ENCODE data around the gene PAK1IP1.
"Not testable (repeated sequence)": the region's sequence is repeated elsewhere in the genome, so short reads cannot be mapped to it uniquely, and the experiment has no call there.

Gene PAK1IP1, protein sequence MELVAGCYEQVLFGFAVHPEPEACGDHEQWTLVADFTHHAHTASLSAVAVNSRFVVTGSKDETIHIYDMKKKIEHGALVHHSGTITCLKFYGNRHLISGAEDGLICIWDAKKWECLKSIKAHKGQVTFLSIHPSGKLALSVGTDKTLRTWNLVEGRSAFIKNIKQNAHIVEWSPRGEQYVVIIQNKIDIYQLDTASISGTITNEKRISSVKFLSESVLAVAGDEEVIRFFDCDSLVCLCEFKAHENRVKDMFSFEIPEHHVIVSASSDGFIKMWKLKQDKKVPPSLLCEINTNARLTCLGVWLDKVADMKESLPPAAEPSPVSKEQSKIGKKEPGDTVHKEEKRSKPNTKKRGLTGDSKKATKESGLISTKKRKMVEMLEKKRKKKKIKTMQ

DNA sequence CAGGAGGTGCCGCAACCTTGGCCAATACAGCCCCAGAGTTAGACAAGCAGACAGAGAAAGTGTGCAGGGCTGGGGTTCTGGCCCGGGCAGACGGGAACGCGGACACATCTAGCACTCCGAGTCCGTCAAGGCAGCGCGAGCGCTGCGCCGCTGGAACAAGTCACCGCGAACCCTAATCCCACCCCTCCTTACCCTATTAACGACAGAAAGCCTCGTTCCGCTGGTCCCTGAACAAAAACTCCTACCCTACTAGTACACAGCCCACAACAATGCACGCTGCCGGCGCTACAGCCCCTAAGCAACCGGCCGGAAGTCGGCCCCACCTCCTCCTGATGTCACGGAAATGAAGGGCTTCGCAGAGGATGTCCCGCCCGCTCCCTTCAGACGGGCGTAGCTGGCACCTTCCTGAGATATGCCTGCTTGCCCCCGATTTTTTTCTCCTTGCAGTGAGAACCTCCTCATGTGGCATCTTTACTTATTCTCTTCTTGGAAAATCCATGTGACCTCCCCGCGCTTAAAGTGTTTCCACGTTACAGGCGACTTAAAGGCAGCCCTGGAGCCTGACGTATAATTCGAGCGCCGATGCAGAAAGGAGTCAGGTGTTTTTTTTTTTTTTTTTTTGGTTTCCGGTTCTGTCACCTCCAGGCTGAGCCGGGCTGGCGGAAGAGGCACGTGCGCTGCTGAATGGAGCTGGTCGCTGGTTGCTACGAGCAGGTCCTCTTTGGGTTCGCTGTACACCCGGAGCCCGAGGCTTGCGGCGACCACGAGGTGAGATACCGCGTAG is at the start of gene PAK1IP1, which contains the start of gene C6orf52:
Gene PAK1IP1, plus strand, starts transcription at position 671 of the 784 bp plus-strand sequence. Its CDS starts 14 bp downstream, at position 685.
Gene C6orf52, minus strand, starts transcription at position 315 of the 784 bp plus-strand sequence. CDS start 7,066 bp downstream, outside the sequence.
- DNase-seq: peak; percentile 86 to 91

DNA sequence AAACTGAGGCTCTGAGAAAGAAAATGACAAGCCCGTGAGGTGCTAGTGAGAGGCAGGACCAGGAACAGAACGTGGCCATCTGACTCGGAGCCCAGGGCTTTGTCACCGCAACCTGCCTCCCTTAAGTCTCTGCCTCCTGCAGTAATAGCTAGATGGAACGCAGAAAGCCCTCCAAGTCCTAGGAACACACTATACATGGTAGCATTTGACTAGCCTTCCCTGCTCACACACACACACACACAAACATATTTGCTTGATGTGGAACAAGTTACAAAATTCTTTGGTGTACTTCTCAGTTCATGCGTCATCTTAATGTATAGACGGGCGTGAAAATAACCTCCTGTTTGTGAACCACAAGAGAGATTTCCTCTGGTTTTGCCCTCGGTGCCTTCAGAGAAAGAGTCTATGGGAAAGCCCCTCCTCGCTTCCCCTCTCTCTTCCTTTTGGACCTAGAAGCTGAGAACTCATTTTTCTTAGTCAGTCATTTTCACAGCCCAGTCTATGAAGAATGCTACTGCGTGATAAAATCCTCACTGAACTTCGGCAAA is 39.2 kb upstream of the PAK1IP1 start:
- DNase-seq: no peak

DNA sequence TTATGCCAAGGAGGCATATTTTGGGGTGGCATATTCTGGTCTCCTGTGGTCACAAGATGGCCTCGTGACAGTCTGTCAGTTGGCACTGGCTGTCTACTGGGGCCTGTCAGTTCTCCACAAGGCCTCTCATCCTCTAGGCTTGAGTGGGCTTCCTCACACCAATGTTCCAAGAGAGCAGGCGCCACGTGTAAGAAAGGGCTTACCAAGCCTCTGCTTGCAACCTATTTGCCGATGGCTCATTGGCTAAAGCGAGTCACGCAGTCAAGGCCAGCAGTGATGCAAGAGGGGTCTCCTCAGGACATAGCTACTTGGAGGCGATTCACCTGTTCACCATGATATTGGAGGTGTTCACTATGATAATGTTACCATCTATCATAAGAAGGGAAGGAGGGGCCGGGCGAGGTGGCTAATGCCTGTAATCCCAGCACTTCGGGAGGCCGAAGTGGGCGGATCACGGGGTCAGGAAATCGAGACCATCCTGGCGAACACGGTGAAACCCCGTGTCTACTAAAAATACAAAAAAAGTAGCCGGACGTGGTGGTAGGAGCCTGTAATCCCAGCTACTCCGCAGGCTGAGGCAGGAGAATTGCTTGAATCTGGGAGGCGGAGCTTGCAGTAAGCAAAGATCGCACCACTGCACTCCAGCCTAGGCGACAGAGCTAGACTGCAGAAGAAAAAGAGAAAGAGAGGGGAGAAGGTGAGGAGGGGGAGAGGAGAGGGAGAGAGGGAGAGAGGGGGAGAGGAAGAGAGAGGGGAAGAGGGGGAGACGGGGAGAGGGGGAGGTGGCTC is 35.7 kb upstream of the PAK1IP1 start:
- no peak for DNase-seq

DNA sequence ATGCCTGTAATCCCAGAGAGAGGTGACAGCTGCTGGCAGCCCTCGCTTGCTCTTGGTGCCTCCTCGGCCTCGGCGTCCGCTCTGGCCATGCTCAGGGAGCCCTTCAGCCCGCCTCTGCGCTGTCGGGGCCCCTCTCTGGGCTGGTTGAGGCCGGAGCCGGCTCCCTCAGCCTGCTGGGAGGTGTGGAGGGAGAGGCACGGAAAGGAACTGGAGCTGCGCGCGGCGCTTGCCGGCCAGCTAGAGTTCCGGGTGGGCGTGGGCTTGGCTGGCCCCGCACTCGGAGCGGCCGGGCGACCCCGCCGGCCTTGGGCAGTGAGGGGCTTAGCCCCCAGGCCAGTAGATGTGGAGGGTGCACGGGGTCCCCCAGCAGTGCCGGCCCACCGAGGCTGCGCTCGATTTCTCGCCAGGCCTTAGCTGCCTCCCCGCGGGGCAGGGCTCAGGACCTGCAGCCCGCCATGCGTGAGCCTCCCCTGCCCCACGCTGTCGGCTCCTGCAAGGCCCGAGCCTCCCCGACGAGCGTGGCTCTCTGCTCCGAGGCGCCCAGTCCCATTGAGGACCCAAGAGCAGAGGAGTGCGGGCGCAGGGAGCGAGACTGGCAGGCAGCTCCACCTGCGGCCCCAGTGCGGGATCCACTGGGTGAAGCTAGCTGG is 34.9 kb upstream of the PAK1IP1 start:
- no peak for DNase-seq

DNA sequence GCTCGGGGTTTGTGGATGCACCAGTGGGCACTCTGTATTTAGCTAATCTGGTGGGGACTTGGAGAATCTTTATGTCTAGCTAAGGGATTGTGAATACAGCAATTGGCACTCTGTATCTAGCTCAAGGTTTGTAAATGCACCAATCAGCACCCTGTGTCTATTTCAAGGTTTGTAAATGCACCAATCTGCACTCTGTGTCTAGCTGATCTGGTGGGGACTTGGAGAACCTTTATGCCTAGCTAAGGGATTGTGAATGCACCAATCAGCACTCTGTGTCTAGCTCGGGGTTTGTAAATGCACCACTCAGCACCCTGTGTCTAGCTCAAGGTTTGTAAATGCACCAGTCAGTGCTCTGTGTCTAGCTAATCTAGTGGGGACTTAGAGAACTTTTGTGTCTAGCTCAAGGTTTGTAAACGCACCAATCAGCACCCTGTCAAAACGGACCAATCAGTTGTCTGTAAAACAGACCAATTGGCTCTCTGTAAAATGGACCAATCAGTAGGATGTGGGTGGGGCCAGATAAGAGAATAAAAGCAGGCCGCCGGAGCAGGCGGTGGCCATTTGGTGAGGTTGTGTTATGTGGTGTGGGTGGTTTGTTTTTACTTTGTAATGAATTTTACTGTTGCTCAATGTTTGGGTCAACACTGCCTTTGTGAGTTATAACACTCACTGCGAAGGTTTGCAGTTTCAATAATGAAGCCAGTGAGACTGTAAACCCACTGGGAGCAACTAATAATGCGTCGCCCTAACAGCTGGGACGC is 34.2 kb upstream of the PAK1IP1 start:
- DNase-seq: not testable (repeated sequence)

DNA sequence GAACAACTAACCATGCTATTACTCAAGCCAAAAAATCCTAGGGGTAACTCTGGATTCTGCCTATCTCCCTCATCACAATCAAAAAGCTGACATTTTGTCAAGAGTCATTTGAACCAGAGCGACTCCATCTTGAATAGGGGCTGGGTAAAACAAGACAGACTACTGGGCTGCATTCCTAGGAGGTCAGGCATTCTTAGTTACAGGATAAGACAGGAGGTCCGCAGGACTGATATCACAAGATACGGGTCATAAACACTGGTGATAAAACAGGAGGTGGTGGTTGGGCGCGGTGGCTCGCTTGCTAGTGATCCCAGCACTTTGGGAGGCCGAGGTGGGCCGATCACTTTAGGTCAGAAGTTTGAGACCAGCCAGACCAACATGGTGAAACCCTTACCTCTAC is 32.6 kb upstream of the PAK1IP1 start:
- no peak for DNase-seq

DNA sequence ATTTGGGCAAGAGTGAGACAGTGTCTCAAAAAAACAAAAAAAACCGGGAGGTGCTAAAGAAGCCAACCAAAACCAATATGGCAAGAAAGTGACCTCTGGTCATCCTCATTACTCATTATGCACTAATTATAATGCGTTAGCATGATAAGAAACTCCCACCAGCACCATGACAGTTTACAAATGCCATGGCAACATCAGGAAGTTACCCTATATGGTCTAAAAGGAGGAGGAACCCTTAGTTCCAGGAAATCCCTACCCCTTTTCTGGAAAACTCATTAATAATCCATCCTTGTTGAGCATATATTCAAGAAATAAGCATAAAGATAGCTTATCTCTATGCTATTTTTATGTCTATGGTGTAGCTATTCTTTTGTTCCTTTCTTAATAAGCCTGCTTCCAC is 32.0 kb upstream of the PAK1IP1 start:
- no peak for DNase-seq

DNA sequence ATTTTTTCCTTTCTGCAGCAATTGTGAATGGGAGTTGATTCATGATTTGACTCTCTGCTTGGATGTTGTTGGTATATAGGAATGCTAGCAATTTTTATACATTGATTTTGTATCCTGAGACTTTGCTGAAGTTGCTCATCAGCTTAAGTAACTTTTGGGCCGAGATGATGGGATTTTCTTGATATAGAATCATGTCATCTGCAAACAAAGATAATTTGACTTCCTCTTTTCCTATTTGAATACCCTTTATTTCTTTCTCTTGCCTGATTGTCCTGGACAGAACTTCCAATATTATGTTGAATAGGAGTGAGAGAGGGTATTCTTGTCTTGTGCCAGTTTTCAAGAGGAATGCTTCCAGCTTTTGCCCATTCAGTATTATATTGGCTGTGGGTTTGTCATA is 29.2 kb upstream of the PAK1IP1 start:
- DNase-seq: not testable (repeated sequence)

DNA sequence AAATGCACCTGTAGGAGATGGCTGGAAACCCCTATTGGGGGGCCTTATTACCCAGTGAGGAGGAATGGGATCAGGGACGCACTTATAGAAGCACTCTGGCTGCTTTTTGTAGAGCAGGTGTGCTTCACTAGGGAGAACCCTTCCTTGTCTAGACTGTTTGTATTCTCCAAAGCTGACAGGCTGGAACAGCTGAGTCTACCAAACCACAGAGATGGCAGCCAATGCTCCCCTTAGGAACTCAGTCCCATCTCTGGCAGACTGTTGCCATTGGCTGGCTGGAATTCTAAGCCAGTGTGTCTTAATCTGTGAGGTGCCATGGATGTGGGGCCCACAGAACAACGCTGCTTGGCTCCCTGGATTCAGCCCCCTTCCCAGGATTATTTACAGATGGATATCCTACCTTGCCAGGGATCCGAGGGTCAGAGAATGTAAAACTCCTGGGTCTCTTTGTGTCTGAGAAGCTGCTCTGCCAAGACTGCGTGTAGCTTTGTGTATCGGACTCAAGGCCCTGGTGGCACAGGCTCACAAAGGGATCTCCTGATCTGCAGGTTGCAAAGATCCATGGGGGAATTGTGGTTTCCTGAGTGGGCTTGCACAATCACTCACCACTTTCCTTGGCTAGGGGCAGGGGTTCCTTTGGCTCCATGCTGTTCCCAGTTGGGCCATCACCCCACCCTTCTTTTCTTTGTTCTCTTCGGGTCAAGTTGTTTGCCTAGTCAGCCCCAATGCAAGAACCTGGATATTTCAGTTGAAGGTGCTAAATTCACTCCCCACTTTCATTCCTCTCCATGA is 26.4 kb upstream of the PAK1IP1 start:
- DNase-seq: no peak

DNA sequence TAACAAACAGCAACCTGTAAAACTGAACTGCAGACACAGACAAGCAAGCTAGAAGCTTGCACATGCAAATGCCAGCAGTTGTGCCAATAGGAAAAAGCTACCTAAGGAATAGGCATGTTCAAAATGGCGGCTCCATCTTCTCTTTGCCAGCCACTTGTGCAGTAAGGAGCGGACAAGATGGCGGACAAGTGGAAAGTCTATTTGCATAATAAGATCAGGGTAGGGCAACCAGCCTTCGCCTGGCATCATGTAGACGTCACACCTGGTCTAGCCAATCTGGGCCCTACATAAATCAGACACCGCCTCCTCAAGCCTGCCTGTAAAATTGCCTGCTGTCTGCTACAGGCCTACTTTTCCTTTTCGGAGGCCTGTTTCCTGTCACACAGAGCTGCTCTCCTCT is 18.4 kb upstream of the PAK1IP1 start:
- DNase-seq: no peak

DNA sequence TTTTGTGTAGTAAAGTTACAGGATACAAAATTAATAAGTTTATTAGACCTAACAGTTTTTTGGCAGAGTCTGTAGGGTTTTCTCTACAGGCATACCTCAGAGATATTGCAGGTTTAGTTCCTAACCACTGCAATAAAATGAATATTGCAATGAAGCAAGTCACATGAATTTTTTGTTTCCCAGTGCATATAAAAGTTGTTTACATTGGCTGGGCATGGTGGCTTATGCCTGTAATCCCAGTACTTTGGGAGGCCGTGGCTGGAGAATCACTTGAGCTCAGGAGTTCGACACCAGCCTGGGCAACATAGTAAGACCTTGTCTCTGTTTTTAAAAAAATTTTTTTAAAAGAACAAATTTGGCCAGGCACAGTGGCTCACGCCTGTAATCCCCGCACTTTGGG is 16.3 kb upstream of the PAK1IP1 start:
- no peak for DNase-seq

DNA sequence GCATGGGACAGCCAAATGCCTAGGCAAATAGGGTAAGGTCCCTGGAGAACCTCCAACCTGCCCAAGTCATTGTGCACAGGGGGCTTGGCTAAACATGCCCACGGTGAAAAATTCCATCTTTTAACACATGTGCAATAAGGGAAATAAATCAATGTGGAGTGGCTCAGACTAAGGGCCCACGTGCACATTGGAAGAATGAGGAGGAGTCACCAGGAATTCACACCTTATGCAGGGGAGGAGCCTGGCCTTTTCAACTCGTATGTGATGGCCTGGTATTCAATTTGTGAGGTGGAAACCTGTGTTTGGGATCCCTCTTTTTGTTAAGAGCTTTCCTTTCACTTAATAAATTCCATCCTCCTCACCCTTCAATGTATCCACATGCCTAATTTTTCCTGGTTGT is 13.0 kb upstream of the PAK1IP1 start:
- DNase-seq: no peak

DNA sequence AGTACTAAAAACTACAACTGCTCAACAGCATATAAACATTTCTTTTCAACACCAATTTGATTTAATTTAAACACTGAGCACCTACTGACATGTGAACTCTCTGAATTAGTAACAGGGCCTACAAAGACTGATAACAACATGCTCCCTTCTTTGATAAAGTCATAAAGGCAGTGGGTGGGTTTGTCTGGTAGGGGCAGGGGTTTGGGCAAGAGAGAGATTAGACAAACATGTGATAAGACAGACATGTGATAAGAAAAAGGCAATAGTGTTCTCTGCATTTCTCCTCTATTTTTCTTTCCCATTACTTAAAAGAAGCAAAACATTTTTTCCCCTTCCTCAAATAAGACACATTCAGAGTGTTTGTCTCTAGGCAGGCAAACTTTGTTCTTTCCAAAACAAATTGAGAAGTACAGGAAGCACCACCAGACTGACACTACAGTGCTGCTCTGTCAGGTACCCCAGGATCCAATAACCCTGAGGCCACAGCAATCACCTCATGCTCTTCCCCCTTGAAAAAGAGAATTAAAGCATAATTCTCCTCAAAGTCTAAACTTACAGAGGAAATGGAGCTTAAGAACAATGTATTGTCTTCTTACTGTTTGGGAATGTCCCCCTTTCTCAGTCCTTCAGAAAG is 12.3 kb upstream of the PAK1IP1 start:
- DNase-seq: no peak

DNA sequence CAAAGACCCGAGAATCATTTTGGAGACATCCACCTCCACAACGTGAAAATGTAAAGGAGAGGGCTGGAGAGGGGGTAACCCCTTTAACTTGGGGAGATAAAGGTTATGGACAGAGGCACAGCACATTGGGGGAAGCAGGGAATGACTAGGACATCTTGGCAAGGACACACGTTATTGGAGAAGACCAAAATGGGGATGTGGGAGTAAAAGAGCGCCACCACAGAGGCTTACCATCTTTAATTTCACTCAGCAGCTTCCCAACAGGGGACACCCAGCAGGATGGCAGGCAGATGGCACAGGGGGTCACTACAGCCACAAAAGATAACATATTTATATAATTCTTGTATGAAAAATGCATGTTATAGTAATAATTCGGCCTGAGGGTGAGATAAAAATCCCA is 10.2 kb upstream of the PAK1IP1 start:
- DNase-seq: no peak

DNA sequence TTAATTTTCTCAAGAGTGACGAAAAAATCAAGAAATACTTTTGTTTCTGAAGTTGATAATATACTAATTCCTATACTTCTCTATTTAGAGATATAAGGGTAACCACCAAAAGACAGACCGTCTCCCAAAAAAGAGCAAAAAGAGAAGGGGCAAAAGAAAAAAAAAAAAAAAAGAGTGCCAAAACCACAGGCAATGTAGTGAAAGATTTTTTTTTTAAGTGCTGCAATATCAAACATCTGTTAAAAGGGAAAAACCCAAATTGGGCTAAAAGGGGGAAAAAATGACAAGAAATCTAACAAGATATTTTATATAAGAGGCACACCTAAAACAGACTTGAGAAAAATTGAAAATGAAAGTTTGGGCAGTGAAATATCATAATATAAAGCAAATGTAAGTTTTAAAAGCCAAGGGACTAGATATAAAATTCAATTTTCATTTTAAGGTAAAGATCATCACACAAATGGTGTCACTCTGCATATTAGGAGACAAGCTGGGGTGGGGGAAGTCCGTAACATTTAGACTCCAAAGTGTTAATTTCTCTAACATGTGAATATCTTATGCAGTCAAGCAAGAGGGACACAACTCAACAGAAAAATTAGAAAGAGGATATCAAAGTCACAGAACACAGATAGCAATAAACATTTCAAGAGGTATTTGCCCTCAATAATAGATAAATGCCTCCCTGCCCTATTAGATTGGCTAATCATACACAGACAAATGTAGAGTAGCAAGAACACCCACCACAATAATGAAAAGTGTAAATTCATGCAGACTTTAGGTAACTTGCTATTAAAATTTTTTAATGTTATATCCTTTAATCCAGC is 9.5 kb upstream of the PAK1IP1 start:
- no peak for DNase-seq

DNA sequence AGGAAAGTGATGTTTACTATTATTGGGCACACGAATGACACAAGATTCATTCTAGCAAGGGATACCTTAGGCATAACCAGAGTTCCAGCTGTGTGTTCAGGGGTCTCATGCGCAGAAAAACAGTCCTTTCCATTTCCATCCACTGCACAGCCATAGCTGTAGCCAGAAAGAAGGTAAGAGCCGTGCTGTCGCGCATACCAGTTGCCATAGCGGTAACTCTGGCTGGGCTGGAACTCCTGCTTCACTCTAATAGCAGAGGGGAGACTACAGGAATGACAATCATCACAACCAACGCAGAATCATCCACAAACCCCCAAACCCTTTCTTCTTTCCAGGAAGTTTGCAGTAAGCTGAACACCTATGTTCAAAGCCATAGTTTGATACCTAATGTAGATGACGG is 7.9 kb upstream of the PAK1IP1 start:
- no peak for DNase-seq

DNA sequence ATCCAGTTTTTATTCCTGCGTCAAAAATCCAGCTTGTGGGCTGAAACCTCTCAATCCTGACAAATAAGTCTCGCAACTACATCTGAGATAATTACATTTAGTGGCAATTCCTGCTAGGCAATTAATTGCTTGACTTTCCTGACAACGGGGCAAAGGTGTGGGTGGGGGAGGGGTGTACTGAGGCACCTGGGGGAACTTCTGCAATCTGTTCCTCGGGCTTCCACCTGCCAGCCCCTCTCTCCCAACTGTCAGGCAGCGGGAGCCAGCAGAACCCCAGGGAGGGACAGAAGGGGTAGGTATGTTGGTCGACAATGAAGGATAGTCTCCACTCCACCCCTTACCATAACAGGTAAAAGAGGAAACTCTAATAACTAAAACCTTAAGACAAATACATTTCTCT is 7.2 kb upstream of the PAK1IP1 start:
- no peak for DNase-seq

DNA sequence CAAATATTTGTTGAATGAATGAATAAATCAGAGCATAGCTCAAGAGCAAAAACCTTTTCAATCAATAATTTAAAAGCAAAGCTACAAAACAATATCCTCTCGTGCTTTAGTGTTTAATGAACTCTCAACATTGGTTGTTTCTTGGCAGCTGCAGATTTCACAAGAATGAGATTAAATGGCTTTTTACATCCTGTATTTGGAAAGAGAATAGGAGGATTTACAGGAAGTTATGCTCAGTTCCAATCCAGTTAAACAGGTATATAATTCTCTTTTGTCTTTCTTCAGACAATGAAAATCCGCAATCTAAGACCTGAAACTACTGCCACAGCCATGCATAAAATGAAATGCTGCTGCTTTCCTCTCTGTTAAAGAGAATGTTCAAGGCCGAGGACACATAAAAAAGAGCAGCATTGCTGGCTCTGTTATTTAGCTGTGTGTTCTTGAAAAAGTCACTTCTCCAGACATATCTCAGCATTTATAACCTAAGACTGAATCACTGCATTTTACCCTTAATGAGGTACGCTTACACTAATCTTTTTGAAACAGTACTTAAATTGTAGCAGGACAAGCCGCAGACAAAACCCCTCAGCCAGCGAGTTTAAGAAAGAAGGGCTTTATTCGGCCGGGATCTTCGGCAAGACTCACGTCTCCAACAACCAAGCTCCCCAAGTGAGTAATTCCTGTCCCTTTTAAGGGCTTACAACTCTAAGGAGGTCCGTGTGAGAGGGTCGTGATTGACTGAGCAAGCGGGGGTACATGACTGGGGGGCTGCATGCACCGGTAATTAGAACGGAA is 3.9 kb upstream of the PAK1IP1 start:
- DNase-seq: no peak

Data from hippocampal formation (tissue), 2 donors.